Activated naive CD8-positive, alpha-beta T cell treated with anti-CD3 and anti-CD28 coated beads, Interleukin-2, amount 10 ng/mL, durations not matched to agents 7 days and 5 days (primary cell): ENCODE data around the gene MYL5. TPM values are rescaled to one million over a fixed set of nuclear protein-coding genes. Genes with fewer than 3 reads are reported as not detected.

Experiments
- total RNA-seq, 2 experiments: library from RNA; stranded (reverse); gene quantifications; one replicate each; pipeline ENCODE4 v1.2.3, GENCODE V29; 2021

MYL5 gene
- total RNA-seq, 2 experiments from 2014 or later = 20.0 to 21.5 TPM

Other genes starting within 250 kb of the MYL5 start
- 10 to 100 TPM; 46.4 to 49.7 TPM for gene ZNF721, start 175.4 kb upstream of the MYL5 start, total RNA-seq
- 10 to 100 TPM; 71.6 to 80.4 TPM for gene PIGG, start 175.3 kb upstream of the MYL5 start, total RNA-seq
- gene TMEM271, start 98.2 kb upstream of the MYL5 start, total RNA-seq = not detected
- 10 to 100 TPM; 16.6 to 23.2 TPM for gene PDE6B, start 49.0 kb upstream of the MYL5 start, total RNA-seq
- 100 to 1,000 TPM; 184 to 191 TPM for gene ATP5ME, start 266 bp upstream of the MYL5 start, total RNA-seq
- 1 to 10 TPM; 2.0 to 2.1 TPM for gene SLC49A3, start 14.6 kb downstream of the MYL5 start, total RNA-seq
- gene PCGF3, start 31.3 kb downstream of the MYL5 start, total RNA-seq = 10 to 100 TPM; 45.4 to 51.6 TPM
- 1 to 10 TPM; 3.7 to 5.0 TPM for gene CPLX1, start 151.6 kb downstream of the MYL5 start, total RNA-seq